WTC11 (cell line): ENCODE data around the gene PCDHGA8. TPM values are rescaled to one million over a fixed set of nuclear protein-coding genes. Genes with fewer than 3 reads are reported as not detected.

ENCODE experiments used
- ATAC-seq: fragments of 200-7000 bp; cut with Tn5 transposase; 2 replicates; pipeline ENCODE4 v1.10.0; 2021; ENCODE audit warnings: mild to moderate bottlenecking, moderate library complexity
- CTCF ChIA-PET: fragments of 300-600 bp; sonication (Branson Sonifier 250); formaldehyde crosslinking; loops from one replicate; lab custom pipeline; 2021; ENCODE audit warnings: antibody characterized with exemption; lab: Charles Lee
- POLR2A ChIA-PET: fragments of 350-600 bp; sonication (Branson Sonifier 250); formaldehyde crosslinking; loops from one replicate; lab custom pipeline; 2021; ENCODE audit warnings: antibody characterized with exemption; lab: Charles Lee
- DNase-seq: peaks from one replicate; pipeline ENCODE4 v3.0.0; 2021; ENCODE audit warnings: low spot score
- H3K27ac Mint-ChIP-seq: 2 replicates; pipeline ENCODE4 v1.8.0; 2021; ENCODE audit warnings: mixed read lengths
- H3K27me3 Mint-ChIP-seq: 2 replicates; pipeline ENCODE4 v1.8.0; 2021; ENCODE audit warnings: low read depth, mild to moderate bottlenecking, moderate library complexity, mixed read lengths
- H3K36me3 Mint-ChIP-seq: 2 replicates; pipeline ENCODE4 v1.8.0; 2021; ENCODE audit warnings: mixed read lengths
- H3K4me1 Mint-ChIP-seq: 2 replicates; pipeline ENCODE4 v1.8.0; 2022; ENCODE audit warnings: mixed read lengths
- H3K4me3 Mint-ChIP-seq: 2 replicates; pipeline ENCODE4 v1.8.0; 2021; ENCODE audit warnings: mild to moderate bottlenecking, moderate library complexity, mixed read lengths
- H3K9me3 Mint-ChIP-seq: 2 replicates; pipeline ENCODE4 v1.8.0; 2021; ENCODE audit warnings: mixed read lengths
- ARID4B ChIP-seq: sonication (generic); formaldehyde crosslinking; IDR thresholded peaks from 2 replicates; pipeline ENCODE4 v1.8.0; 2023; ENCODE audit warnings: missing genetic modification reagents, mild to moderate bottlenecking, borderline replicate concordance
- CREB1 ChIP-seq: sonication (generic); formaldehyde crosslinking; IDR thresholded peaks from 2 replicates; pipeline ENCODE4 v1.8.0; 2023; ENCODE audit warnings: mild to moderate bottlenecking, missing genetic modification reagents
- ELF4 ChIP-seq: sonication (generic); formaldehyde crosslinking; IDR thresholded peaks from 2 replicates; pipeline ENCODE4 v1.8.1; 2022; ENCODE audit warnings: low read depth, mild to moderate bottlenecking, moderate library complexity, missing genetic modification reagents
- ERG ChIP-seq: fragments of 250-450 bp; sonication (Bioruptor Pico); IDR thresholded peaks from 2 replicates; pipeline ENCODE4 v1.8.0; 2021; ENCODE audit warnings: mild to moderate bottlenecking
- ESRRA ChIP-seq: sonication (generic); formaldehyde crosslinking; IDR thresholded peaks from 2 replicates; pipeline ENCODE4 v1.8.1; 2022; ENCODE audit warnings: mild to moderate bottlenecking, missing genetic modification reagents, borderline replicate concordance
- ETV6 ChIP-seq: sonication (generic); formaldehyde crosslinking; IDR thresholded peaks from 2 replicates; pipeline ENCODE4 v1.8.1; 2022; ENCODE audit warnings: mild to moderate bottlenecking, missing genetic modification reagents
- GABPB1 ChIP-seq: sonication (generic); formaldehyde crosslinking; IDR thresholded peaks from 2 replicates; pipeline ENCODE4 v1.8.1; 2023; ENCODE audit warnings: mild to moderate bottlenecking, missing genetic modification reagents
- GTF2I ChIP-seq: fragments of 250-450 bp; sonication (Bioruptor Pico); conservative IDR thresholded peaks from 2 replicates; pipeline ENCODE4 v1.4.0; 2021; ENCODE audit warnings: mild to moderate bottlenecking
- MAX ChIP-seq: sonication (generic); formaldehyde crosslinking; IDR thresholded peaks from 2 replicates; pipeline ENCODE4 v1.8.0; 2022; ENCODE audit warnings: mild to moderate bottlenecking, missing genetic modification reagents
- PRDM15 ChIP-seq: sonication (generic); formaldehyde crosslinking; IDR thresholded peaks from 2 replicates; pipeline ENCODE4 v1.8.0; 2022; ENCODE audit warnings: missing genetic modification reagents
- PREB ChIP-seq: sonication (generic); formaldehyde crosslinking; IDR thresholded peaks from 2 replicates; pipeline ENCODE4 v1.8.1; 2022; ENCODE audit warnings: mild to moderate bottlenecking, missing genetic modification reagents, moderate library complexity, borderline replicate concordance
- PRRX2 ChIP-seq: fragments of 250-450 bp; sonication (Bioruptor Pico); IDR thresholded peaks from 2 replicates; pipeline ENCODE4 v1.8.0; 2021; ENCODE audit warnings: mild to moderate bottlenecking
- SMAD4 ChIP-seq: sonication (generic); formaldehyde crosslinking; IDR thresholded peaks from 2 replicates; pipeline ENCODE4 v1.8.0; 2022; ENCODE audit warnings: mild to moderate bottlenecking, missing genetic modification reagents
- SOX15 ChIP-seq: fragments of 250-450 bp; sonication (Bioruptor Pico); IDR thresholded peaks from 2 replicates; pipeline ENCODE4 v1.9.0; 2021; ENCODE audit warnings: mild to moderate bottlenecking
- USF2 ChIP-seq: sonication (generic); formaldehyde crosslinking; IDR thresholded peaks from 2 replicates; pipeline ENCODE4 v1.8.1; 2023; ENCODE audit warnings: mild to moderate bottlenecking, missing genetic modification reagents, moderate library complexity
- ZNF532 ChIP-seq: fragments of 250-450 bp; sonication (Bioruptor Pico); IDR thresholded peaks from 2 replicates; pipeline ENCODE4 v1.9.0; 2021; ENCODE audit warnings: mild to moderate bottlenecking, borderline replicate concordance
- ZSCAN18 ChIP-seq: fragments of 250-450 bp; sonication (Bioruptor Pico); IDR thresholded peaks from 2 replicates; pipeline ENCODE4 v2.1.2; 2022; ENCODE audit warnings: mild to moderate bottlenecking, moderate library complexity
- total RNA-seq: library from RNA; stranded (reverse); gene quantifications from 3 replicates; pipeline ENCODE4 v1.2.3, GENCODE V29; 2021

PCDHGA8 gene
- total RNA-seq, 1 experiment from 2014 or later: 2.1 TPM

GRCh38 chr5:141371572-141372475 is 20.6 kb upstream of the PCDHGA8 start:
- POLR2A ChIA-PET: no interaction called here
- Mint-ChIP-seq H3K9me3 (peaks cover 55% of the 10 kb centered on the region), H3K4me3 (no peak overlapping the region), H3K36me3 (peaks cover 56% of the 10 kb centered on the region), H3K27ac (no peak overlapping the region), H3K27me3 (peaks cover 9% of the 10 kb centered on the region), H3K4me1 (peaks cover 5% of the 10 kb centered on the region)
- DNase-seq (no peak), ATAC-seq (no peak)
- CTCF ChIA-PET: interaction anchor here (1.0 to 3.5 kb wide), 10 partner anchors 16 to 192 kb away, joined by 3 to 37 read pairs (median 8); partner anchors contain the start of genes PCDHB14, PCDHB16, PCDHGA10 and PCDHGA2
- TF ChIP-seq SOX15 (CRISPR knock-in tag) (no peak), ETV6 (CRISPR knock-in tag) (no peak), GTF2I (CRISPR knock-in tag) (no peak), CREB1 (CRISPR knock-in tag) (no peak), ERG (CRISPR knock-in tag) (no peak), USF2 (CRISPR knock-in tag) (no peak), ESRRA (CRISPR knock-in tag) (no peak), PRRX2 (no peak), GABPB1 (CRISPR knock-in tag) (no peak), PREB (CRISPR knock-in tag) (no peak), PRDM15 (CRISPR knock-in tag) (no peak), MAX (no peak), ELF4 (no peak), ARID4B (CRISPR knock-in tag) (no peak), ZSCAN18 (CRISPR knock-in tag) (no peak), ZNF532 (no peak), SMAD4 (no peak)
